GM21737 (cell line): Measurements from ENCODE around the gene GAPDH.
"Not testable (repeated sequence)": the region's sequence is repeated elsewhere in the genome, so short reads cannot be mapped to it uniquely, and the experiment has no call there.

Source experiments
- ATAC-seq: cut with Tn5 transposase; IDR thresholded peaks from one replicate; pipeline ENCODE4 v1.9.1; 2021; ENCODE audit warnings: mild to moderate bottlenecking, moderate library complexity; ENCODE audit not compliant: unreplicated experiment

Gene GAPDH

GRCh38 chr12:6558014-6558760 is 23.9 kb downstream of the GAPDH start:
- ATAC-seq = not testable (repeated sequence)

GRCh38 chr12:6559500-6559899 is 25.2 kb downstream of the GAPDH start:
- no peak for ATAC-seq

- no peak for ATAC-seq
Observed at GRCh38 chr12:6560501-6561205, 26.3 kb downstream of the GAPDH start.

GRCh38 chr12:6562881-6563280 is 28.6 kb downstream of the GAPDH start:
- ATAC-seq = no peak

DNA sequence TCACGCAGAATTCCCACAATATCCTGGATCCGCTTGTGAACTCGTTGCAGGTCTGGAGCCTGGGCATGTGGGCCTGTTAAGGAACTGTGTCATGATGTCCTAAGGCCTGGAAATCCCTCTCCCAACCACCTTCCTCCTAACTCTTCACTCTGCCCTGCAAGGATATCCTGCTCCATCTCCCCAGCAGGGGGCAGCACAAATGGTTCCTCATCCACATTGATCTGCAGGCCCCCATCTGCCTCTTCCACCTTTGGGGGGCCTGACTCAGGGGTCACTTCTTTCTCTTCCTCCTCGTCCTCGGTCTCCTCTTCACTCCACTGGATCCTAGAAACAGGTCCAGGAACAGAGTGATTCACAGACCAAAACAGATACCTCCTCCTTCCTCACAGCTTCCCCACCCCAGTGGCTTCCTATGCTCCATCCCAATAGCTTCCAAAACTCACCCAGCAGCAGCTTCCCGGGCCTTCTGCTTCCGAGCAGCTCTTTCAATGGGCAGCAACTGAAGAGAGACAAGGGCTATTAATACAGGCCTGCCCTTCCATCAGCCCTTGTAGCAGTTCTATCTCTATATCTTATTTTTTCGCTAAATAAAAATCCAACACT is 29.2 kb downstream of the GAPDH start:
- no peak for ATAC-seq

GRCh38 chr12:6567112-6567670 is 32.9 kb downstream of the GAPDH start:
- ATAC-seq = no peak

DNA sequence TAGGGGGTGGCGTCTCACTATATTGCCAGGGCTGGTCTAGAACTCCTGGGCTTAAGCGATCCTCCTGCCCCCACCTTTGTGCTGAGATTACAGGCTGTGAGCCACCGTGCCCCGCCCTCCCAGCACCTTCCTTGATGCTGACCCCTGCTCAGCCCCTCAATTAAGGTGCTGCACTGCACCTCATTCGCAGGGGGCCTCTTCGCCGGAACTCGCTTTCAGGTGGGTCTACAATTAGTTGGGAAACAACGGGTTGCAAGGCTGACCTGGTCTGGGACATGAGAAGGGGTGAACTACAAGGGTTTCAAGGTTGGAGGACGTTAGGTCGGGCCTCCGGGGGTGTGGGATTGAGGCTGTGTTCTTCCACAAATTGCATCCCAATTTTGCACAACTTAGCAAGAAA is 35.0 kb downstream of the GAPDH start:
- no peak for ATAC-seq

- no peak for ATAC-seq
Observed at GRCh38 chr12:6569786-6570185, 35.5 kb downstream of the GAPDH start.

DNA sequence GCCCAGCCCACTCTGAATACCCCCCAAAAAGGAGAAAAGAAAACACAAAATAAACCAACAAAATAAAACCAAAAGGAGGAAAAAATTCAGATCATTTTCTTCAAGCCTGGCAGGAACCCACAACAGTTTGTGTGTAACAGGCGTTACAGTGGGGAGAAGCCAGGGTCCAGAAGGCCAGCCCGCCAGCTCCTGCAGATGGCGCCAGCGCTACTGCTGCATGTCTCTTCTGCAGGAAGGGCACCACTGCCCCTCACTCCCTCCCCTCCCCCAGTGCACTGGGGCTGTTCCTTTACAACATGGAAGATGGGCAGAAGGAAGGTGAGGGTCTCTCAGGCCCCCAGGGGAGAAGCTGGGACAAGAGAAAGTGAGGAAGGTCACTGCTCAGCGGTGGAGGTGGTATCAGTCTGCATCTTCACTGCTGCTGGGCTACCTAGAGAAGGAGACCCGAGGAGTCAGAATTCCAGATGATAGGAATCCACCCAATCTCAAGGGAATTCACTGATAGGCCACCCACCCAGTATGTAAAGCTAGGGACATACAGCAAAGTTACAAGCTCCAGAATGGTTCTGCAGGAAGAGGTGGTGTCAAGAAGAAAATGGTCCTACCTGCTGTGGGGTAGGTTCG is 36.1 kb downstream of the GAPDH start:
- no peak for ATAC-seq

DNA sequence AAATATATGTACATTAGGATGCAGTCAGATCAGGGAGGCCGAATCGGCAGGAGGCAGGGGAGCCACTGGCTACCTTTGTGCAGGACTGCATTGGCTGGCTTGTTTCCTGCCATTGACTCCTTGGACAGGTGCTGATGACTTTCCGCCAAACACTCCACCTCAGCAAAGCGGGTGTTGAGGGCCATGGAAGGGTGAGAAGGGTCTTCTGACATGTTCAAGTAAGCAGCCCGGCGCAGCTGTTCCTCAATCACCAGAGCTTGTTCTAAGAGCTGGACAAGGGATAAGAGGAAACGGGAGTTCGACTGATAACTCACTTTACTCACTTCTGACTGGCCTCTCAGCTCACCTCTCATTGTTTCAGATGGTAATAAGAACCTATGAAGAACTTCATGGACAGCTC is 38.7 kb downstream of the GAPDH start:
- no peak for ATAC-seq

GRCh38 chr12:6574576-6575295 is 40.4 kb downstream of the GAPDH start:
- no peak for ATAC-seq

GRCh38 chr12:6575648-6576047 is 41.3 kb downstream of the GAPDH start:
- ATAC-seq = no peak

- no peak for ATAC-seq
Observed at GRCh38 chr12:6582196-6582595, 47.9 kb downstream of the GAPDH start.

GRCh38 chr12:6582959-6583358 is 48.6 kb downstream of the GAPDH start:
- ATAC-seq = no peak

DNA sequence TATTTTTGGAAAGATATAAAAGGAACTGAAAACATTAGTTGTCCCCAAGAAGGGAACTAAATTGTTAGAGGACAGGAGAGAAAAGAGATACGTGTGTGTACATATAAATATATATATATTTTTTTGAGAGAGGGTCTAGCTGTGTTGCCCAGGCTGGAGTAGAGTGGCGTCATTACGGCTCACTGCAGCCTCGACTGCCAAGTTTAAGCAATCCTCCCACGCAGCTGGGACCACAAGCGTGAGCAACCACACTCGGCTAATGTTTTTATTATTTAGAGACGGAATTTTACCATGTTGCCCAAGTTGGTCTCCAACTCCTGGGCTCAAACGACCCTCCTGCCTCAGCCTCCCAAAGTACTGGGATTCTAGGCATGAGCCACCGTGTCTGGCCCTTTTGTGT is 50.0 kb downstream of the GAPDH start:
- no peak for ATAC-seq

DNA sequence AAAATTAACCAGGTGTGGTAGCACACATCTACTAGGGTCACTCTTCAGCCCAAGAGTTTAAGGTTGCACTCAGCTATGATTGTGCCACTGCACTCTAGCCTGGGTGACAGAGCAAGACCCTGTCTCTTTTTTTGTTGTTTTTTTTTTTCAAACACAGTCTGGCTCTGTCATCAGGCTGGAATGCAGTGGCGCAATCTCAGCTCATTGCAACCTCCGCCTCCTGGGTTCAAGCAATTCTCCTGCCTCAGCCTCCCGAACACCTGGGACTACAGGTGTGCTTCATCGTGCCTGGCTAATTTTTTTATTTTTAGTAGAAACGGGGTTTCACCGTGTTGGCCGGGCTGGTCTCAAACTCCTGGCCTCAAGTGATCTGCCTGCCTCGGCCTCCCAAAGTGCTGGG is 52.3 kb downstream of the GAPDH start:
- not testable (repeated sequence) for ATAC-seq
